Measurements from ENCODE around the gene CACFD1. TPM values are rescaled to one million over a fixed set of nuclear protein-coding genes. Genes with fewer than 3 reads are reported as not detected.

The CACFD1 gene
- total RNA-seq, 2 donors from 2014 or later = 15.8 to 19.5 TPM

DNA sequence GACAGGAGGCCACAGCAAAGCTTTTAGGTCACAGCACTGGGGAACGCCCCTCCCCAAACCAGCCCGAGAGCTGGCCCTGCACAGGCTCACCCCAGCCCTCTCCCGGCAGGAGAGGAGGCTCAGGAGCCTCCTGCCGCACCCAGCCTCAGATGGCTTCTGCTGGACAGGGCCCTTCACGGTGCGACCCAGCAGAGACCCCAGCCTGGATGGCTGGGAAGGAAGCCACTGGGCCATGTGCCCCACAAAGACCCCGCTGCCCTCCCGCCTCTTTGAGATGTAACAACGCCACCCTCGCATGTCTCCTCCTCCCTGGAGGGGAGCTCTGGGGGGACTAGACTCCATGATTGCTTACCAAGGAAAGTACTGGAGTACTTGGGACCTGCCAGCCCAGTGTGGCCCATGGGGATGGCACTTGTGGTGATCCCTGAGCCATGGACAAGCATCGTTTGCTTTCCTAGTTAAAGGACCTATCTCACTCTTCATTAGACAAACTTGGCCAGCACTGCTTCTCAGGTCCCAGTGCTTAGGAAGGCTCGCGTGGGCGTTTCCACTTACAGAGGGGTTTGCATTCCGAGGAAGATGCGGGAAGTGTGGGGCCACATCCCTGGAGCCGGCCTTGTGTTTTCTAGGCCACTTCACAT is 56.0 kb downstream of the CACFD1 start:
- TF ChIP-seq, protein P1, sequence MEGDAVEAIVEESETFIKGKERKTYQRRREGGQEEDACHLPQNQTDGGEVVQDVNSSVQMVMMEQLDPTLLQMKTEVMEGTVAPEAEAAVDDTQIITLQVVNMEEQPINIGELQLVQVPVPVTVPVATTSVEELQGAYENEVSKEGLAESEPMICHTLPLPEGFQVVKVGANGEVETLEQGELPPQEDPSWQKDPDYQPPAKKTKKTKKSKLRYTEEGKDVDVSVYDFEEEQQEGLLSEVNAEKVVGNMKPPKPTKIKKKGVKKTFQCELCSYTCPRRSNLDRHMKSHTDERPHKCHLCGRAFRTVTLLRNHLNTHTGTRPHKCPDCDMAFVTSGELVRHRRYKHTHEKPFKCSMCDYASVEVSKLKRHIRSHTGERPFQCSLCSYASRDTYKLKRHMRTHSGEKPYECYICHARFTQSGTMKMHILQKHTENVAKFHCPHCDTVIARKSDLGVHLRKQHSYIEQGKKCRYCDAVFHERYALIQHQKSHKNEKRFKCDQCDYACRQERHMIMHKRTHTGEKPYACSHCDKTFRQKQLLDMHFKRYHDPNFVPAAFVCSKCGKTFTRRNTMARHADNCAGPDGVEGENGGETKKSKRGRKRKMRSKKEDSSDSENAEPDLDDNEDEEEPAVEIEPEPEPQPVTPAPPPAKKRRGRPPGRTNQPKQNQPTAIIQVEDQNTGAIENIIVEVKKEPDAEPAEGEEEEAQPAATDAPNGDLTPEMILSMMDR (IDR thresholded peaks at IDR 0.05) = no peak
- ATAC-seq (ENCODE audit: insufficient number of reproducible peaks, low FRiP score, low read depth) (no peak), DNase-seq (ENCODE audit: low spot score) (no peak)
- peaks cover 5 to 21% of the 10 kb centered on the region in 2 donors for H3K4me1 ChIP-seq (ENCODE audit: control insufficient read depth in 1 of 2, low read depth in 2 of 2)
- no peak overlapping the region for H3K4me3 ChIP-seq
- H3K27ac ChIP-seq = no peak overlapping the region
- no peaks in the 10 kb centered on the region for H3K9me3 ChIP-seq
- no peaks in the 10 kb centered on the region for H3K27me3 ChIP-seq (replicated peaks; ENCODE audit: insufficient read depth)
- H3K36me3 ChIP-seq = no peaks in the 10 kb centered on the region

DNA sequence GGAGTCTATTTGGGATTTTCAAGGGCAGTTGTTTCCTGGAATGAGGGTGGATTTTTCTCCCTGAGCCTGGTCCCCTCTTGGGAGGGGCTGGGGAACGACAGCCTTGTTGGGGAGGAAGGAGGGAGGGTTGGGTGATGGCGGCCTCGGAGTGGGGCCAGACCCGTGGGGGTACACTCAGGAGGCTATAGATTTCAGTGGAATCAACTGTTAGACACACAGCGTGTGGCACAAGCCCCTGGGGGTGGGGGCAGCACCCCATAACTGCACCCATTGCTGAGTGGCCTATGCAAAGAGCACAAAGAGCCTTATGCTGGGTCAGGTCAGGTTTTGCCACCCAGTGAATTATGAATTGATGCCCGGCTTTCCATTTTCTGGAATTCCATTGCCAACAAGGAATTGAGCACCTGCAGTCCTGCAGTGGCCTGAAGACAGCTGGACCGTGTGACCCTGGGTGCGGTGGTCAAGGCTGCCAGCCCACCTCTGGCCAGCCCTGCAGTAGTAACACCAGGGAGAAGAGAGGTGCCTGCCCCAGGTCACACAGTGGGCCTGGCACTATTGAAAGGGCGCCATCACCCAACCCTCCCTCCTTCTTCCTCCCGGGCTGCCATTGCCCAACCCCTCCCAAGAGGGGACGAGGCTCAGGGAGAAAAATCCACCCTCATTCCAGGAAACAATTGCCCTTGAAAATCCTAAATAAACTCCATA is 56.6 kb downstream of the CACFD1 start:
- Histone ChIP-seq H3K4me3 (no peak overlapping the region), H3K27me3 (replicated peaks; ENCODE audit: insufficient read depth) (no peaks in the 10 kb centered on the region), H3K36me3 (no peaks in the 10 kb centered on the region), H3K27ac (no peak overlapping the region), H3K9me3 (no peaks in the 10 kb centered on the region), H3K4me1 (ENCODE audit: control insufficient read depth in 1 of 2, low read depth in 2 of 2) (peaks cover 5 to 21% of the 10 kb centered on the region in 2 donors)
- no peak for ATAC-seq (ENCODE audit: insufficient number of reproducible peaks, low FRiP score, low read depth)
- DNase-seq (ENCODE audit: low spot score) = no peak
- TF ChIP-seq, protein P1 (IDR thresholded peaks at IDR 0.05) = no peak

DNA sequence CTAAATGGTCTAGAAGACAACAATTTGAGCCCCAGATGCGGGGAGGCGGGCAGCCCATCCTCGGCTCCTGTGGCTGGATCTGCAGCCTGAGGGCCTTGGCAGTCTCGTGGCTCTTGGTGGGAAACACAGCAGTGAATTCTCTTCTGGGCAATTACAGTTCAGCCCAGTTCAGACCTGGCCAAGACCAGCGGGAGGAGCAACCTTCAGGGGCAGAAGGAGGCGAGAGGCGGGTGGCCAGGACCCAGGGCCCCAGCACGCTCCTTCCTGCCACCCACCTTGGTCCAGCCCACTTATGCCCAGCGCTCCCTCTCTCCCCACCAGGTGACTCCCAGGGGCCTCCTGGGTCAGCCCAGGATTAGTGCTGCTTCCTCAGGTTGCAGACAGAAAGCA is 57.2 kb downstream of the CACFD1 start:
- H3K36me3 ChIP-seq = no peaks in the 10 kb centered on the region
- no peak overlapping the region for H3K4me3 ChIP-seq
- DNase-seq (ENCODE audit: low spot score) = no peak
- no peak for ATAC-seq (ENCODE audit: insufficient number of reproducible peaks, low FRiP score, low read depth)
- TF ChIP-seq, protein P1 (IDR thresholded peaks at IDR 0.05) = no peak
- H3K27ac ChIP-seq = no peak overlapping the region
- peaks cover 5 to 21% of the 10 kb centered on the region in 2 donors for H3K4me1 ChIP-seq (ENCODE audit: control insufficient read depth in 1 of 2, low read depth in 2 of 2)
- H3K9me3 ChIP-seq = no peaks in the 10 kb centered on the region
- H3K27me3 ChIP-seq (replicated peaks; ENCODE audit: insufficient read depth) = no peaks in the 10 kb centered on the region

DNA sequence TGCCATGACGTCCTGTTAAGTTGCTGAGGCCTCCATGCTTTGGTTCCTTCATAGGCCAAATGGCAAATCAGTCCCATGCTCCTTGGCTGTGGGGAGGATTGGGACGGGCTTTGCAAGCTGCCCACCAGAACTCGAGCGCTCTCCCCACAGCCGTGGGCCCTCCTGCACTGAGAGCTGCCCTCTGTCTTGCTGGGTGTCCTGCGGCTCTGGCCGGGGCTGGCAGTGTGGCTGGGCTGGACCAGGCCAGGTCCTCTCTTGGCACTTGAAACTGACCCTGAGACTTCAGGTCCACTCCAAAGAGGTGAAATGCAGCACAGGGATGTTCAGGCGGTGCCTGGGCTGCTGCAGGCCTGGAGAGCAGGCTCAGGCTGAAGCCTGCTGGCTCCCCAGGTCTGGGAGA is 57.9 kb downstream of the CACFD1 start:
- H3K4me1 ChIP-seq (ENCODE audit: control insufficient read depth in 1 of 2, low read depth in 2 of 2) = peaks cover 5 to 21% of the 10 kb centered on the region in 2 donors
- ATAC-seq (ENCODE audit: insufficient number of reproducible peaks, low FRiP score, low read depth) = no peak
- TF ChIP-seq, protein P1 (IDR thresholded peaks at IDR 0.05) = no peak
- H3K27me3 ChIP-seq (replicated peaks; ENCODE audit: insufficient read depth) = no peaks in the 10 kb centered on the region
- DNase-seq (ENCODE audit: low spot score) = no peak
- no peak overlapping the region for H3K4me3 ChIP-seq
- no peaks in the 10 kb centered on the region for H3K9me3 ChIP-seq
- H3K27ac ChIP-seq = no peak overlapping the region
- no peaks in the 10 kb centered on the region for H3K36me3 ChIP-seq

DNA sequence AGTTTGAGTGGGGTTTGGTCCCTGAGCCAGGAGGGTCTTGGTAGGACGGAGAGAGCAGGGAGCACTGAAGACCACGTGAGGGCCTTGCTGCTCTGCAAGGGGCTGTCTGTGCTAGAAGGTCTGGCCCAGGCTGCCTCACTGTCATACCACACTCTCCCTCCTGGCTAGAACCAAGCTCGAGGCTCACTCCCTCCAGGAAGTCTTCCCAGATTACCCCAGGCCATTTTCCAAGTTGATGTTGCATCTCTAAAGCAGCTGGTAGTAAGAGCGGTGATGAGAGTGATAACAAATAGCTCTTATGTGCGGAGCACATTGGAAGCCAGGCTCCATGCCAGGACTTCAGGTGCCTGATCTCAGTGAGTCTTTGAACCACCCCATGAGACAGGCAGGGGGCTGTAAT is 58.4 kb downstream of the CACFD1 start:
- H3K4me3 ChIP-seq = no peak overlapping the region
- H3K27me3 ChIP-seq (replicated peaks; ENCODE audit: insufficient read depth) = no peaks in the 10 kb centered on the region
- DNase-seq (ENCODE audit: low spot score) (no peak), ATAC-seq (ENCODE audit: insufficient number of reproducible peaks, low FRiP score, low read depth) (no peak)
- no peak overlapping the region for H3K27ac ChIP-seq
- peaks cover 5 to 21% of the 10 kb centered on the region in 2 donors for H3K4me1 ChIP-seq (ENCODE audit: control insufficient read depth in 1 of 2, low read depth in 2 of 2)
- H3K9me3 ChIP-seq = no peaks in the 10 kb centered on the region
- TF ChIP-seq, protein P1 (IDR thresholded peaks at IDR 0.05) = no peak
- H3K36me3 ChIP-seq = no peaks in the 10 kb centered on the region

All from thoracic aorta (tissue), 2 donors.